H1 (cell line): ENCODE results near the gene WDR27. TPM values are rescaled to one million over a fixed set of nuclear protein-coding genes. Genes with fewer than 3 reads are reported as not detected.

Experiments
- CBX5 ChIP-seq: fragments of 300-800, 300-1000 bp; sonication (generic); IDR thresholded peaks from 2 replicates; pipeline ENCODE4 v1.7.1; 2016; ENCODE audit warnings: antibody characterized with exemption, low read length, low read depth
- polyA plus RNA-seq, 7 experiments: library from polyadenylated mRNA; depleted of rRNA in 3 of 7; stranded (reverse) in 5 of 7; unstranded in 2 of 7; fragments of >200 nt in 5 of 7; fragments of 200-250 nt in 2 of 7; gene quantifications; 1 replicate in 5 of 7; 2 replicates in 1 of 7; 4 replicates in 1 of 7; pipeline versions ENCODE4 v1.2.1 to v1.2.3, GENCODE V29; 2011 to 2013; ENCODE audit warnings: missing spikeins in 2 of 7, mixed read lengths in 2 of 7
- total RNA-seq: library from RNA; stranded (reverse); fragmentation: NEBNext Ultra II Directional; extraction: Animal tissue kit (Norgen Biotek cat#: 25700); gene quantifications from 2 replicates; pipeline ENCODE4 v1.2.1, GENCODE V29; 2021
- TF ChIP-seq, protein P1 (sequence below), 3 experiments: IDR thresholded peaks; 1 replicate in 2 of 3; 2 replicates in 1 of 3; pipeline versions ENCODE4 v1.5.1 to v1.6.1; 2011; ENCODE audit warnings: low read length in 3 of 3, mild to moderate bottlenecking in 3 of 3, inconsistent platforms in 2 of 3, low read depth in 1 of 3, moderate library complexity in 1 of 3; ENCODE audit not compliant: insufficient read depth in 1 of 3; ENCODE audit errors: control extremely low read depth in 1 of 3

The WDR27 gene
- total and polyA plus RNA-seq, 2 of the 8 experiments (the other 6 are each of a cell fraction or from before 2014, with no cell fraction given), result 53.6 to 68.6 TPM

GRCh38 chr6:169659820-169660610 is 41.8 kb downstream of the WDR27 start (continued):
- TF ChIP-seq, protein P1, sequence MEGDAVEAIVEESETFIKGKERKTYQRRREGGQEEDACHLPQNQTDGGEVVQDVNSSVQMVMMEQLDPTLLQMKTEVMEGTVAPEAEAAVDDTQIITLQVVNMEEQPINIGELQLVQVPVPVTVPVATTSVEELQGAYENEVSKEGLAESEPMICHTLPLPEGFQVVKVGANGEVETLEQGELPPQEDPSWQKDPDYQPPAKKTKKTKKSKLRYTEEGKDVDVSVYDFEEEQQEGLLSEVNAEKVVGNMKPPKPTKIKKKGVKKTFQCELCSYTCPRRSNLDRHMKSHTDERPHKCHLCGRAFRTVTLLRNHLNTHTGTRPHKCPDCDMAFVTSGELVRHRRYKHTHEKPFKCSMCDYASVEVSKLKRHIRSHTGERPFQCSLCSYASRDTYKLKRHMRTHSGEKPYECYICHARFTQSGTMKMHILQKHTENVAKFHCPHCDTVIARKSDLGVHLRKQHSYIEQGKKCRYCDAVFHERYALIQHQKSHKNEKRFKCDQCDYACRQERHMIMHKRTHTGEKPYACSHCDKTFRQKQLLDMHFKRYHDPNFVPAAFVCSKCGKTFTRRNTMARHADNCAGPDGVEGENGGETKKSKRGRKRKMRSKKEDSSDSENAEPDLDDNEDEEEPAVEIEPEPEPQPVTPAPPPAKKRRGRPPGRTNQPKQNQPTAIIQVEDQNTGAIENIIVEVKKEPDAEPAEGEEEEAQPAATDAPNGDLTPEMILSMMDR (IDR thresholded peaks at IDR 0.05; ENCODE audit: control extremely low read depth in 1 of 3, insufficient read depth in 1 of 3, low read depth in 1 of 3, low read length in 3 of 3), result no peak
- no peak for TF ChIP-seq CBX5
